SK-N-MC (cell line): Measurements from ENCODE around the gene BCS1L.

ENCODE experiments used
- EZH2 ChIP-seq: fragments of 200-600 bp; sonication (generic); IDR thresholded peaks from one replicate; pipeline ENCODE4 v1.6.1; 2017; ENCODE audit warnings: antibody characterized with exemption
- POLR2AphosphoS5 ChIP-seq: IDR thresholded peaks from 2 replicates; pipeline ENCODE4 v1.6.1; 2012; ENCODE audit warnings: mild to moderate bottlenecking, low read depth, low read length, borderline replicate concordance

GRCh38 chr2:218663901-218664300 is 4.4 kb downstream of the BCS1L start:
- TF ChIP-seq POLR2AphosphoS5 (no peak), EZH2 (no peak)
